Measurements from ENCODE around the gene ANKRD44.

- no peak for TF ChIP-seq SIN3A (conservative IDR thresholded peaks at IDR 0.05 in 1 of 2, IDR thresholded peaks at IDR 0.05 in 1 of 2; ENCODE audit: low read depth in 1 of 2, low read length in 2 of 2)
- TF ChIP-seq ZNF274 (IDR thresholded peaks at IDR 0.05; ENCODE audit: borderline replicate concordance, extremely low read depth, low read length) = no peak
These were observed 181.7 kb downstream of the ANKRD44 start for GRCh38 chr2:197128897-197129296.

Measured in H1 (cell line).